Endothelial cell of umbilical vein (primary cell): ENCODE results near the gene PRKAG1. TPM values are rescaled to one million over a fixed set of nuclear protein-coding genes. Genes with fewer than 3 reads are reported as not detected.

Experiments
- BruUV-seq: library from RNA; stranded (reverse); fragments of 400-500 nt; replicated peaks from 2 replicates; lab custom pipeline; 2021; lab: Mats Ljungman, UMichigan
- CTCF ChIA-PET: fragments of 300-600, 350-600 bp; sonication (Branson Sonifier 250); formaldehyde crosslinking; loops from one replicate; lab custom pipeline; 2021; ENCODE audit warnings: antibody characterized with exemption, inconsistent platforms; lab: Charles Lee
- POLR2A ChIA-PET: fragments of 300-600, 350-600 bp; sonication (Branson Sonifier 250); formaldehyde crosslinking; loops from one replicate; lab custom pipeline; 2021; ENCODE audit warnings: antibody characterized with exemption, inconsistent platforms; lab: Charles Lee
- DNase-seq: peaks from one replicate; pipeline ENCODE4 v3.0.0-alpha.2; 2011; ENCODE audit warnings: low read depth, low spot score
- FAIRE-seq: peaks from 2 replicates; lab custom pipeline; 2011; peaks lifted over from hg19 to GRCh38; lab: Jason Lieb, UNC
- H2AFZ ChIP-seq: 2 replicates; pipeline ENCODE4 v1.6.0; 2012; ENCODE audit warnings: low read depth, low read length, control low read depth, inconsistent platforms
- H3K27ac ChIP-seq: 2 replicates; pipeline ENCODE4 v1.5.1; 2011; ENCODE audit warnings: low read depth, mild to moderate bottlenecking, control low read depth, low read length, moderate library complexity; ENCODE audit not compliant: insufficient read depth
- H3K27me3 ChIP-seq, 2 experiments: 2 replicates each; pipeline versions ENCODE4 v1.6.0 to v1.6.1; 2011; ENCODE audit warnings: low read length in 2 of 2, mixed read lengths in 1 of 2; ENCODE audit not compliant: control insufficient read depth in 2 of 2, insufficient read depth in 2 of 2
- H3K36me3 ChIP-seq, 2 experiments: 2 replicates in 1 of 2; 3 replicates in 1 of 2; pipeline ENCODE4 v1.5.1; 2011; ENCODE audit warnings: low read length in 2 of 2, mild to moderate bottlenecking in 1 of 2, moderate library complexity in 1 of 2; ENCODE audit not compliant: control insufficient read depth in 2 of 2, insufficient read depth in 2 of 2; ENCODE audit errors: extremely low read depth in 1 of 2
- H3K4me1 ChIP-seq: 3 replicates; pipeline ENCODE4 v1.5.1; 2011; ENCODE audit warnings: mild to moderate bottlenecking, low read length; ENCODE audit not compliant: control insufficient read depth, insufficient read depth; ENCODE audit errors: extremely low read depth
- H3K4me2 ChIP-seq: 2 replicates; pipeline ENCODE4 v1.6.1; 2011; ENCODE audit warnings: low read length, control low read depth, mixed read lengths; ENCODE audit not compliant: insufficient read depth
- H3K4me3 ChIP-seq, 3 experiments: fragments of 200-600 bp in 1 of 3; sonication (generic), shearing (Covaris generic) in 1 of 3; replicated peaks in 1 of 3; 2 replicates each; pipeline ENCODE4 v1.5.1; 2011 to 2016; ENCODE audit warnings: control low read depth in 3 of 3, low read length in 3 of 3, mild to moderate bottlenecking in 2 of 3, inconsistent platforms in 1 of 3, low read depth in 1 of 3, moderate library complexity in 1 of 3; ENCODE audit not compliant: insufficient read depth in 1 of 3
- H3K79me2 ChIP-seq: 2 replicates; pipeline ENCODE4 v1.6.0; 2012; ENCODE audit warnings: low read length, inconsistent platforms; ENCODE audit not compliant: control insufficient read depth, insufficient read depth
- H3K9ac ChIP-seq: replicated peaks from 2 replicates; pipeline ENCODE3; 2011; ENCODE audit warnings: low read length, control low read depth; ENCODE audit not compliant: insufficient read depth; ENCODE audit errors: extremely low read depth
- H3K9me1 ChIP-seq: replicated peaks from 3 replicates; pipeline ENCODE4 v1.6.0; 2011; ENCODE audit warnings: mild to moderate bottlenecking, low read length; ENCODE audit not compliant: control insufficient read depth, insufficient read depth; ENCODE audit errors: extremely low read depth
- H3K9me3 ChIP-seq: replicated peaks from 2 replicates; pipeline ENCODE4 v1.5.1; 2012; ENCODE audit warnings: low read length, inconsistent platforms; ENCODE audit not compliant: control insufficient read depth, insufficient read depth
- H4K20me1 ChIP-seq: replicated peaks from 2 replicates; pipeline ENCODE3; 2011; ENCODE audit warnings: mild to moderate bottlenecking, low read length; ENCODE audit not compliant: control insufficient read depth, insufficient read depth; ENCODE audit errors: extremely low read depth
- POLR2AphosphoS5 ChIP-seq: IDR thresholded peaks from 2 replicates; pipeline ENCODE4 v1.6.1; 2012; ENCODE audit warnings: low read depth, mild to moderate bottlenecking, control low read depth, low read length, moderate library complexity; ENCODE audit not compliant: insufficient read depth
- dilution Hi-C: fragments of 300-500 bp; cut with MboI; formaldehyde crosslinking; loops from one replicate; pipeline ENCODE4 v1.15.0; 2019; ENCODE audit warnings: low sequenced_read_pairs; ENCODE audit not compliant: extremely low pct_ligation_motif_present
- intact Hi-C: fragments of 100-400 bp; cut with micrococcal nuclease; formaldehyde crosslinking; loops from one replicate; pipeline ENCODE4 v1.10.0; 2022
- polyA plus RNA-seq, 4 experiments: library from polyadenylated mRNA; depleted of rRNA in 3 of 4; stranded (reverse) in 3 of 4; unstranded in 1 of 4; fragments of >200 nt; gene quantifications; 2 replicates each; pipeline versions ENCODE4 v1.2.1 to v1.2.3, GENCODE V29; 2011 to 2012; ENCODE audit warnings: missing spikeins in 1 of 4
- small RNA-seq: library from RNA; depleted of rRNA; stranded (forward); fragments of <200 nt; gene quantifications from one replicate; pipeline ENCODE3, GENCODE V24; 2012; ENCODE audit warnings: low replicate concordance, low read depth; ENCODE audit not compliant: insufficient read depth, insufficient read length
- total RNA-seq: library from RNA; stranded (reverse); gene quantifications from 2 replicates; pipeline ENCODE4 v1.2.3, GENCODE V29; 2021

The PRKAG1 gene
- total and polyA plus RNA-seq, 2 donors (not counting 3 experiments of a cell fraction or from before 2014, with no cell fraction given): 52.1 to 54.9 TPM

GRCh38 chr12:48952691-48953090 is 65.9 kb downstream of the PRKAG1 start:
- BruUV-seq: no TSS peak
- Histone ChIP-seq H3K9me1 (no peaks in the 10 kb centered on the region), H3K4me1 (peaks cover 12% of the 10 kb centered on the region), H3K79me2 (peaks cover 78% of the 10 kb centered on the region), H4K20me1 (peaks cover 11% of the 10 kb centered on the region), H3K4me3 (no peak overlapping the region), H3K9ac (no peak overlapping the region), H3K27me3 (no peaks in the 10 kb centered on the region), H3K4me2 (no peak overlapping the region), H3K9me3 (no peaks in the 10 kb centered on the region), H2AFZ (no peak overlapping the region), H3K27ac (no peak overlapping the region), H3K36me3 (peaks cover 4 to 6% of the 10 kb centered on the region in 2 experiments)
- DNase-seq: no peak
- ChIA-PET CTCF (interaction anchor here (0.8 to 3.3 kb wide), 7 partner anchors 16 to 44 kb away, joined by 3 to 15 read pairs (median 4); no protein-coding TSS in a partner anchor), POLR2A (interaction anchor here (0.6 kb wide), 1 partner anchor 85 kb away, joined by 3 read pairs; no protein-coding TSS in a partner anchor)
- no peak for FAIRE-seq
- TF ChIP-seq POLR2AphosphoS5: no peak
- dilution Hi-C loops (no loop called here), intact Hi-C loops (no loop called here)

Small RNA genes lying within 50 kb of the gene (small RNA-seq; reads per million reads assigned to genes)
- not detected for gene RNU6-940P

Other genes with a start within 250 kb of the PRKAG1 start
- 43.3 and 46.2 TPM in 2 replicates for gene ADCY6, start 229.7 kb downstream of the PRKAG1 start, total RNA-seq
- gene ADCY6, start 229.7 kb downstream of the PRKAG1 start, polyA plus RNA-seq: 37.0 and 38.7 TPM in 2 replicates
- gene CACNB3, start 200.3 kb downstream of the PRKAG1 start, total RNA-seq: 61.8 and 64.2 TPM in 2 replicates
- gene CACNB3, start 200.3 kb downstream of the PRKAG1 start, polyA plus RNA-seq: 37.4 and 46.1 TPM in 2 replicates
- 101 and 107 TPM in 2 replicates for gene DDX23, start 166.6 kb downstream of the PRKAG1 start, total RNA-seq
- gene DDX23, start 166.6 kb downstream of the PRKAG1 start, polyA plus RNA-seq: 47.4 and 56.0 TPM in 2 replicates
- 4.0 and 4.4 TPM in 2 replicates for gene RND1, start 152.9 kb downstream of the PRKAG1 start, total RNA-seq
- 5.2 and 9.9 TPM in 2 replicates for gene RND1, start 152.9 kb downstream of the PRKAG1 start, polyA plus RNA-seq
- 78.9 and 81.2 TPM in 2 replicates for gene FKBP11, start 93.3 kb downstream of the PRKAG1 start, total RNA-seq
- gene FKBP11, start 93.3 kb downstream of the PRKAG1 start, polyA plus RNA-seq: 74.2 and 81.7 TPM in 2 replicates
- gene ARF3, start 61.3 kb downstream of the PRKAG1 start, total RNA-seq: 172 and 187 TPM in 2 replicates
- 138 and 149 TPM in 2 replicates for gene ARF3, start 61.3 kb downstream of the PRKAG1 start, polyA plus RNA-seq
- gene WNT10B, start 47.0 kb downstream of the PRKAG1 start, total RNA-seq: not detected in 2 replicates
- 0.04 and 0.14 TPM in 2 replicates for gene WNT10B, start 47.0 kb downstream of the PRKAG1 start, polyA plus RNA-seq
- not detected in 2 replicates for gene WNT1, start 40.5 kb downstream of the PRKAG1 start, total RNA-seq
- gene WNT1, start 40.5 kb downstream of the PRKAG1 start, polyA plus RNA-seq: not detected in 2 replicates
- 0.22 and 0.42 TPM in 2 replicates for gene DDN, start 19.4 kb downstream of the PRKAG1 start, total RNA-seq
- 0.06 and 0.07 TPM in 2 replicates for gene DDN, start 19.4 kb downstream of the PRKAG1 start, polyA plus RNA-seq
- gene KMT2D, start 42.0 kb upstream of the PRKAG1 start, total RNA-seq: 106 and 120 TPM in 2 replicates
- gene KMT2D, start 42.0 kb upstream of the PRKAG1 start, polyA plus RNA-seq: 11.5 and 15.1 TPM in 2 replicates
- gene RHEBL1, start 51.2 kb upstream of the PRKAG1 start, total RNA-seq: 2.3 and 2.6 TPM in 2 replicates
- gene RHEBL1, start 51.2 kb upstream of the PRKAG1 start, polyA plus RNA-seq: 2.2 and 2.7 TPM in 2 replicates
- gene DHH, start 76.0 kb upstream of the PRKAG1 start, total RNA-seq: 3.3 and 3.9 TPM in 2 replicates
- gene DHH, start 76.0 kb upstream of the PRKAG1 start, polyA plus RNA-seq: 2.9 and 4.2 TPM in 2 replicates
- 92.8 and 106 TPM in 2 replicates for gene LMBR1L, start 92.1 kb upstream of the PRKAG1 start, total RNA-seq
- gene LMBR1L, start 92.1 kb upstream of the PRKAG1 start, polyA plus RNA-seq: 78.3 and 99.1 TPM in 2 replicates
- 2,228 and 2,245 TPM in 2 replicates for gene TUBA1B, start 112.6 kb upstream of the PRKAG1 start, total RNA-seq
- 5,362 and 5,535 TPM in 2 replicates for gene TUBA1B, start 112.6 kb upstream of the PRKAG1 start, polyA plus RNA-seq
- 701 and 740 TPM in 2 replicates for gene TUBA1A, start 170.3 kb upstream of the PRKAG1 start, total RNA-seq
- gene TUBA1A, start 170.3 kb upstream of the PRKAG1 start, polyA plus RNA-seq: 2,429 and 3,046 TPM in 2 replicates
- gene TUBA1C, start 246.3 kb upstream of the PRKAG1 start, total RNA-seq: 515 and 523 TPM in 2 replicates
- gene TUBA1C, start 246.3 kb upstream of the PRKAG1 start, polyA plus RNA-seq: 2,063 and 2,352 TPM in 2 replicates